Measurements from ENCODE around the gene HS3ST5. TPM values are rescaled to one million over a fixed set of nuclear protein-coding genes. Genes with fewer than 3 reads are reported as not detected.

The HS3ST5 gene
- total RNA-seq, 4 donors from 2014 or later, result not detected

DNA sequence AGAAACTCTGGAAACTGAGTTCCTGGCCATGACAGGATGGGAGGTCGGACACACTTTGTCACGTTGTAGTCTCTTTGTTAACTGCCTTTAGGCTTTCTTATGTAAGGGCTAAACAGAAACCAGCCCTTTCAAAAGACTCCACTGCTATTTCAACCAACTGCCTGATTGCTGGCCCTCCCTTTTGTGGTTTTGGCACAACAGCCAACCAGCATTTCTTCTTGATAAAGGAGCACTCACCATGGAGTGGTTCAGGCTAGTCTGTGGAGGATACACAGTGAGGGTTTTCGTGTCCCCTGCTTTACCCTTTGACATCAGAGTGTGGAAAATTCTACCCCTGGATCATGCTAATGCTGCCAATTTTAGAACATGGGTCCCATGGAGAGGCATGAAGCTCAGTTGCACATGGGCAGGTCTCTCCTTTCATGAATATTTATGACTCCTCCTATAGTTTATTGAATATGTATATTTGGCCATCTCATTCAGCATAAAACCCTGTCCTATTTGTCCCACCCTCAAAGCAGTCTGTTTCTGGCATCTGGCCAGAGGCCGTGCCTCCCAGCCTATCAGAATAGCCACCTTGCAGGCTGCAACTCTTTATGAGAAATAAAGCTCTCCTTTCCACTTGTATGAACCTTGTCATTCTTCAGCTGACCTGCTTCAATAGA lies 148.3 kb downstream of the HS3ST5 start:
- Histone ChIP-seq H3K36me3 (no peaks in the 10 kb centered on the region), H3K4me1 (no peaks in the 10 kb centered on the region), H3K27me3 (no peaks in the 10 kb centered on the region), H3K27ac (no peak overlapping the region), H3K9me3 (no peaks in the 10 kb centered on the region), H3K4me3 (no peak overlapping the region)
- no peak for DNase-seq (ENCODE audit: low spot score in 2 of 2)
- no peak for TF ChIP-seq POLR2A (IDR thresholded peaks at IDR 0.05)
- TF ChIP-seq, protein P1, sequence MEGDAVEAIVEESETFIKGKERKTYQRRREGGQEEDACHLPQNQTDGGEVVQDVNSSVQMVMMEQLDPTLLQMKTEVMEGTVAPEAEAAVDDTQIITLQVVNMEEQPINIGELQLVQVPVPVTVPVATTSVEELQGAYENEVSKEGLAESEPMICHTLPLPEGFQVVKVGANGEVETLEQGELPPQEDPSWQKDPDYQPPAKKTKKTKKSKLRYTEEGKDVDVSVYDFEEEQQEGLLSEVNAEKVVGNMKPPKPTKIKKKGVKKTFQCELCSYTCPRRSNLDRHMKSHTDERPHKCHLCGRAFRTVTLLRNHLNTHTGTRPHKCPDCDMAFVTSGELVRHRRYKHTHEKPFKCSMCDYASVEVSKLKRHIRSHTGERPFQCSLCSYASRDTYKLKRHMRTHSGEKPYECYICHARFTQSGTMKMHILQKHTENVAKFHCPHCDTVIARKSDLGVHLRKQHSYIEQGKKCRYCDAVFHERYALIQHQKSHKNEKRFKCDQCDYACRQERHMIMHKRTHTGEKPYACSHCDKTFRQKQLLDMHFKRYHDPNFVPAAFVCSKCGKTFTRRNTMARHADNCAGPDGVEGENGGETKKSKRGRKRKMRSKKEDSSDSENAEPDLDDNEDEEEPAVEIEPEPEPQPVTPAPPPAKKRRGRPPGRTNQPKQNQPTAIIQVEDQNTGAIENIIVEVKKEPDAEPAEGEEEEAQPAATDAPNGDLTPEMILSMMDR (IDR thresholded peaks at IDR 0.05), result no peak
- no peak for TF ChIP-seq POLR2AphosphoS5 (IDR thresholded peaks at IDR 0.05)
- no peak for TF ChIP-seq EP300 (IDR thresholded peaks at IDR 0.05)
- WGBS, result 49% methylated on average over 4 of the region's 4 CpGs

DNA sequence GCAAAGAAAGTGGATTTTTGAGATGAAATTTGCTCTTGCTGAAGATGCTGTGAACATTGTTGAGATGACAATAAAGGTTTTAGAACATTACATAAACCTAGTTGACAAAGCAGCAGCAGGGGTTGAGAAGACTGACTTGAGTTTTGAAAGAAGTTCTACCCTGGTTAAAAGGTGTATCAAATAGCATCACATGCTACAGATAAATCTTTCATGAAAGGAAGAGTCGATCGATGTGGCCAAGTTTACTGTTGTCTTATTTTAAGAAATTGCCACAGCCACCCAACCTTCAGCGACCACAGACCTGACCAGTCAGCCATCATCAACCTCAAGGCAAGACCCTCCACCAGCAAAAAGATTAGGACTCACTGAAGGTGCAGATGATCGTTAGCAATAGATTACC lies 155.3 kb downstream of the HS3ST5 start:
- Histone ChIP-seq H3K36me3 (no peaks in the 10 kb centered on the region), H3K4me1 (no peaks in the 10 kb centered on the region), H3K9me3 (no peaks in the 10 kb centered on the region), H3K4me3 (no peak overlapping the region), H3K27me3 (no peaks in the 10 kb centered on the region), H3K27ac (no peak overlapping the region)
- WGBS, result 87% methylated on average over 4 of the region's 4 CpGs
- no peak for DNase-seq (ENCODE audit: low spot score in 2 of 2)
- TF ChIP-seq EP300 (IDR thresholded peaks at IDR 0.05) (no peak), POLR2A (IDR thresholded peaks at IDR 0.05) (no peak), POLR2AphosphoS5 (IDR thresholded peaks at IDR 0.05) (no peak)
- TF ChIP-seq, protein P1 (IDR thresholded peaks at IDR 0.05), result no peak

DNA sequence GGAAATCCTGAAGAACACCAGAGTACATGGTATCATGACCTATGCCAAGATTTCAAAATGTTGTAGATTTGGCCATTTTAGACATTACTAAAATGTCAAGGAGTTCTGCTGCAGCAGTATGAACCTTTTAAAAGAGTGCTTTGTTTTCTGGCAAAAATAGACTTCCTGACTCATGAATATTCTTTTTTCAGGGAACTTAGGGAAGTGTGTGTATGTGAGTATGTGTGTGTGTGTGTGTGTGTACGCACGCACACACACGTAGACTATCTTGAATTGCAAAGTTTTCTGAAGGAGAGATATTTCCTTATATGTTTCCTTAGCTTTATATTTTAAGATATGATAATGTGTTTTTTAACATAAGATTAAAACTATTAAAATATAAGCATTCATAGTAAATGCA lies 161.2 kb downstream of the HS3ST5 start:
- Histone ChIP-seq H3K4me1 (no peaks in the 10 kb centered on the region), H3K27me3 (no peaks in the 10 kb centered on the region), H3K4me3 (no peak overlapping the region), H3K9me3 (no peaks in the 10 kb centered on the region), H3K36me3 (no peaks in the 10 kb centered on the region), H3K27ac (no peak overlapping the region)
- DNase-seq (ENCODE audit: low spot score in 2 of 2), result no peak
- TF ChIP-seq EP300 (IDR thresholded peaks at IDR 0.05), result no peak
- no peak for TF ChIP-seq POLR2AphosphoS5 (IDR thresholded peaks at IDR 0.05)
- no peak for TF ChIP-seq POLR2A (IDR thresholded peaks at IDR 0.05)
- TF ChIP-seq, protein P1 (IDR thresholded peaks at IDR 0.05), result no peak
- 82% methylated on average over 3 of the region's 3 CpGs for WGBS

DNA sequence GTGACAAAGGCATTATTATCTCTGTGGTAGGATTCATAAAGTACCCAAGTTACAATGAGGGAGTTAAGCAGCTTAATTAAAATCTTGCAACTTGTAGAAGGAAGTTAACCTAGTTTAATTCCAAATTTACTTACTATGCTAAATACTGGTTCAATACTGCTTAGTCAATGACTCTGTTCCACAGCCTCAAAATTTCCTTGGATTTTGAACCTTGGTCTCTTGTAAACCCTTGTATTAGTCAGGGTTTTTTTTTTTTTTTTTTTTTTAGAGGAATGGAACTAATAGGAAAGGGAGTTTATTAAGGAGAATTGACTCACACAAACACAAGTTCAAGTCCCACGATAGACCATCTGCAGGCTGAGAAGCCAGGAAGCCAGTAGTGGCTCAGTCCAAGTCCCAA lies 163.4 kb downstream of the HS3ST5 start:
- DNase-seq (ENCODE audit: low spot score in 2 of 2), result no peak
- 96% methylated on average over 1 of the region's 1 CpG for WGBS
- Histone ChIP-seq H3K27me3 (no peaks in the 10 kb centered on the region), H3K27ac (no peak overlapping the region), H3K36me3 (no peaks in the 10 kb centered on the region), H3K4me1 (no peaks in the 10 kb centered on the region), H3K9me3 (no peaks in the 10 kb centered on the region), H3K4me3 (no peak overlapping the region)
- TF ChIP-seq, protein P1 (IDR thresholded peaks at IDR 0.05), result no peak
- no peak for TF ChIP-seq POLR2A (IDR thresholded peaks at IDR 0.05)
- no peak for TF ChIP-seq EP300 (IDR thresholded peaks at IDR 0.05)
- TF ChIP-seq POLR2AphosphoS5 (IDR thresholded peaks at IDR 0.05), result no peak

DNA sequence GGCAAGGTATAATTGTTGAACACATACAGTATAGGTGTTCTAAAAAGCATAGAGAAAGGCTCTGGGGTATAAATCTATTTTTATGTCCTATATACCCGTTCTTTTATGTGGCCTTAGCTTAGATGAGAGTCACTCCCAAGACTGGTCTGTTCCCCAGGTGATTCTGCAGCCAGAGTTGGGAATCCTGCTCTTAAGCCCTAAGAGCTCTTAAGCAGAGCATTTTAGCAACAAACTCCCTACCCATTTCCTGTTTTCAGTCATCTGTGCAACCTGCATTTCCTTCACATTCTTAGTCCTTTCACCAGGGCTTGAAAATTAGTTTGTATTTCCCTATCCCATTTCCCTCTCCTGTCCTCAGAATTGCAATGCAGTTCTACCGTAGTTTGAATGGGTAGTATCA lies 166.1 kb downstream of the HS3ST5 start:
- TF ChIP-seq, protein P1 (IDR thresholded peaks at IDR 0.05), result no peak
- no peak for TF ChIP-seq POLR2A (IDR thresholded peaks at IDR 0.05)
- TF ChIP-seq POLR2AphosphoS5 (IDR thresholded peaks at IDR 0.05), result no peak
- TF ChIP-seq EP300 (IDR thresholded peaks at IDR 0.05), result no peak
- no peaks in the 10 kb centered on the region for H3K4me1 ChIP-seq
- H3K36me3 ChIP-seq, result no peaks in the 10 kb centered on the region
- no peak overlapping the region for H3K27ac ChIP-seq
- no peaks in the 10 kb centered on the region for H3K27me3 ChIP-seq
- no peak for DNase-seq (ENCODE audit: low spot score in 2 of 2)
- WGBS, result 75% methylated on average over 2 of the region's 2 CpGs
- H3K4me3 ChIP-seq, result no peak overlapping the region
- no peaks in the 10 kb centered on the region for H3K9me3 ChIP-seq

Data from suprapubic skin (tissue), 4 donors.